OCI-LY7 (cell line): Measurements from ENCODE around the gene GSC2. TPM values are rescaled to one million over a fixed set of nuclear protein-coding genes. Genes with fewer than 3 reads are reported as not detected.

Experiments
- BruUV-seq: library from RNA; stranded (reverse); fragments of 400-500 nt; replicated peaks from 2 replicates; lab custom pipeline; 2021; lab: Mats Ljungman, UMichigan
- CTCF ChIA-PET: fragments of 300-600 bp; sonication (Branson Sonifier 250); formaldehyde crosslinking; loops from one replicate; lab custom pipeline; 2022; ENCODE audit warnings: antibody characterized with exemption; ENCODE audit not compliant: unreplicated experiment; lab: Charles Lee
- POLR2A ChIA-PET: fragments of 300-600 bp; sonication (Branson Sonifier 250); formaldehyde crosslinking; loops from one replicate; lab custom pipeline; 2022; ENCODE audit warnings: antibody characterized with exemption; lab: Charles Lee
- DNase-seq: peaks from one replicate; pipeline ENCODE4 v3.0.0-alpha.2; 2015; ENCODE audit warnings: low spot score
- H2AFZ ChIP-seq: fragments of 200-600 bp; sonication (generic), shearing (Covaris generic); 2 replicates; pipeline ENCODE4 v1.6.1; 2014; ENCODE audit warnings: mild to moderate bottlenecking, antibody characterized with exemption, low read length, moderate library complexity
- H3K27ac ChIP-seq: fragments of 200-600 bp; sonication (generic); 2 replicates; pipeline ENCODE4 v1.5.1; 2014; ENCODE audit warnings: mixed run types, low read depth, mild to moderate bottlenecking, moderate library complexity, low read length, inconsistent platforms; ENCODE audit not compliant: poor library complexity, severe bottlenecking
- H3K36me3 ChIP-seq: fragments of 200-600 bp; sonication (generic); 2 replicates; pipeline ENCODE4 v1.6.1; 2014; ENCODE audit warnings: mild to moderate bottlenecking, antibody characterized with exemption, low read length, moderate library complexity, mixed read lengths; ENCODE audit not compliant: insufficient read depth
- H3K4me1 ChIP-seq: fragments of 200-600 bp; sonication (generic); 2 replicates; pipeline ENCODE4 v1.5.1; 2014; ENCODE audit warnings: mild to moderate bottlenecking, low read length; ENCODE audit not compliant: insufficient read depth, poor library complexity, severe bottlenecking
- H3K4me2 ChIP-seq: fragments of 200-600 bp; sonication (generic); 2 replicates; pipeline ENCODE4 v1.6.1; 2014; ENCODE audit warnings: mild to moderate bottlenecking, low read length
- H3K4me3 ChIP-seq: fragments of 200-600 bp; sonication (generic); 2 replicates; pipeline ENCODE4 v1.5.1; 2014; ENCODE audit warnings: mild to moderate bottlenecking, low read depth, low read length; ENCODE audit not compliant: poor library complexity, severe bottlenecking
- H3K79me2 ChIP-seq: fragments of 200-600 bp; sonication (generic); 2 replicates; pipeline ENCODE4 v1.6.1; 2016; ENCODE audit warnings: low read depth, mild to moderate bottlenecking, low read length, moderate library complexity, mixed read lengths; ENCODE audit not compliant: insufficient read depth
- H3K9me2 ChIP-seq: fragments of 200-600 bp; sonication (generic); 2 replicates; pipeline ENCODE4 v1.6.1; 2016; ENCODE audit warnings: mild to moderate bottlenecking, low read length, mixed read lengths; ENCODE audit not compliant: insufficient read depth
- H3K9me3 ChIP-seq: fragments of 200-600 bp; sonication (generic); 2 replicates; pipeline ENCODE4 v1.6.1; 2014; ENCODE audit warnings: mild to moderate bottlenecking, mixed run types, low read length, mixed read lengths
- H4K20me1 ChIP-seq: fragments of 200-600 bp; sonication (generic); 2 replicates; pipeline ENCODE4 v1.6.1; 2014; ENCODE audit warnings: mild to moderate bottlenecking, antibody characterized with exemption, low read length, moderate library complexity, mixed read lengths; ENCODE audit not compliant: insufficient read depth
- CTCF ChIP-seq: fragments of 200-600 bp; sonication (generic); conservative IDR thresholded peaks from 2 replicates; pipeline ENCODE4 v1.5.1; 2014; ENCODE audit warnings: mild to moderate bottlenecking, antibody characterized with exemption, low read length, moderate library complexity, mixed read lengths
- EZH2phosphoT487 ChIP-seq: fragments of 200-600 bp; sonication (generic); IDR thresholded peaks from 2 replicates; pipeline ENCODE4 v1.6.1; 2018; ENCODE audit warnings: low read depth, borderline replicate concordance, mild to moderate bottlenecking, mixed run types, antibody characterized with exemption, low read length, moderate library complexity, mixed read lengths
- intact Hi-C: fragments of 100-400 bp; cut with micrococcal nuclease; formaldehyde crosslinking; loops from one replicate; pipeline ENCODE4 v1.10.0; 2022; ENCODE audit not compliant: unreplicated experiment
- total RNA-seq, 2 experiments: library from RNA; depleted of rRNA in 1 of 2; stranded (reverse); fragments of >200 nt in 1 of 2; shearing (Covaris generic) in 1 of 2; gene quantifications; 2 replicates each; pipeline ENCODE4 v1.2.3, GENCODE V29; 2014 to 2022

Gene GSC2
- total RNA-seq, 2 experiments from 2014 or later, result not detected

- Histone ChIP-seq H3K27ac (no peak overlapping the region), H3K4me1 (peaks cover 17% of the 10 kb centered on the region), H3K4me3 (no peak overlapping the region), H3K9me2 (no peaks in the 10 kb centered on the region), H3K36me3 (peaks cover 30% of the 10 kb centered on the region), H4K20me1 (peaks cover 29% of the 10 kb centered on the region), H3K9me3 (no peaks in the 10 kb centered on the region), H3K4me2 (no peak overlapping the region), H3K79me2 (peaks cover 72% of the 10 kb centered on the region), H2AFZ (no peak overlapping the region)
- ChIA-PET CTCF (no interaction called here), POLR2A (no interaction called here)
- intact Hi-C loops, result no loop called here
- BruUV-seq, result no TSS peak
- no peak for DNase-seq
- no peak for TF ChIP-seq CTCF
- no peak for TF ChIP-seq EZH2phosphoT487
Measured at GRCh38 chr22:19105456-19105855, 44.6 kb downstream of the GSC2 start.

GRCh38 chr22:19103880-19104821, 45.9 kb downstream of the GSC2 start:
- H3K36me3 ChIP-seq, result peaks cover 30% of the 10 kb centered on the region
- peaks cover 4% of the 10 kb centered on the region for H3K4me1 ChIP-seq
- ChIA-PET POLR2A (interaction anchor here (0.6 to 0.7 kb wide), 3 partner anchors 10 to 389 kb away, joined by 4 to 6 read pairs (median 4); no protein-coding TSS in a partner anchor), CTCF (no interaction called here)
- H3K4me3 ChIP-seq, result no peak overlapping the region
- H3K9me3 ChIP-seq, result no peaks in the 10 kb centered on the region
- TF ChIP-seq CTCF (no peak), EZH2phosphoT487 (no peak)
- no peaks in the 10 kb centered on the region for H3K9me2 ChIP-seq
- no TSS peak for BruUV-seq
- H2AFZ ChIP-seq, result no peak overlapping the region
- intact Hi-C loops, result no loop called here
- peaks cover 19% of the 10 kb centered on the region for H4K20me1 ChIP-seq
- H3K4me2 ChIP-seq, result no peak overlapping the region
- H3K79me2 ChIP-seq, result peaks cover 63% of the 10 kb centered on the region
- no peak for DNase-seq
- H3K27ac ChIP-seq, result no peak overlapping the region

GRCh38 chr22:19098157-19098556, 51.9 kb downstream of the GSC2 start:
- Histone ChIP-seq H3K36me3 (peaks cover 30% of the 10 kb centered on the region), H3K27ac (no peak overlapping the region), H2AFZ (no peak overlapping the region), H3K4me3 (no peak overlapping the region), H3K9me2 (no peaks in the 10 kb centered on the region), H4K20me1 (peaks cover 3% of the 10 kb centered on the region; the same call in 1 of the 2 replicates), H3K4me2 (no peak overlapping the region), H3K79me2 (peaks cover 23% of the 10 kb centered on the region; the same call in 1 of the 2 replicates), H3K9me3 (no peaks in the 10 kb centered on the region), H3K4me1 (no peaks in the 10 kb centered on the region)
- DNase-seq, result no peak
- ChIA-PET CTCF (no interaction called here), POLR2A (interaction anchor here (0.6 to 1.7 kb wide), 3 partner anchors 13 to 76 kb away, joined by 3 to 4 read pairs (median 4); partner anchors contain the start of gene ESS2)
- BruUV-seq, result no TSS peak
- TF ChIP-seq EZH2phosphoT487 (no peak), CTCF (no peak)
- intact Hi-C loops, result no loop called here
